HG03175 (cell line): Measurements from ENCODE around the gene INPP5F.
A peak's percentile ranks its signal among the peaks of the same experiment; 100 is the strongest.
"Not testable (repeated sequence)": the region's sequence is repeated elsewhere in the genome, so short reads cannot be mapped to it uniquely, and the experiment has no call there.

Source experiments
- ATAC-seq: cut with Tn5 transposase; IDR thresholded peaks from one replicate; pipeline ENCODE4 v1.9.1; 2021; ENCODE audit warnings: mild to moderate bottlenecking, moderate library complexity; ENCODE audit not compliant: unreplicated experiment

The INPP5F gene

GRCh38 chr10:119775529-119775928, 49.7 kb downstream of the INPP5F start:
- ATAC-seq = no peak

DNA sequence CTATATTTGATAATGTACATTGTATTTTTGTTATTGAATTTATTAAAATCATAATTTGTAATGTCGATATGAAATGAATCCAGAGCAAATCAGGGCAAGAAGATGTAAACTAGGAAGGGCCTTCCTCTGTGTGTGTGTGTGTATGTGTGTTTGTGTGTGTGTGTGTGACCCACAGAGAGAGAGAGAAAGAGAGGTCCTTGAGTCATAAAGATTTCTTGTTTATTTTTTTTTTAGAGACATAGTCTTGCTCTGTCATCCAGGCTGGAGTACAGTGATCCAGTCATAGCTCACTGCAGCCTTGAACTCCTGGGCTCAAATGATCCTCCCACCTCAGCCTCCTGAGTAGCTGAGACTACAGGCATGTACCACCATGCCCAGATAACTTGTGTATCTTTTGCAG, 50.7 kb downstream of the INPP5F start:
- no peak for ATAC-seq

DNA sequence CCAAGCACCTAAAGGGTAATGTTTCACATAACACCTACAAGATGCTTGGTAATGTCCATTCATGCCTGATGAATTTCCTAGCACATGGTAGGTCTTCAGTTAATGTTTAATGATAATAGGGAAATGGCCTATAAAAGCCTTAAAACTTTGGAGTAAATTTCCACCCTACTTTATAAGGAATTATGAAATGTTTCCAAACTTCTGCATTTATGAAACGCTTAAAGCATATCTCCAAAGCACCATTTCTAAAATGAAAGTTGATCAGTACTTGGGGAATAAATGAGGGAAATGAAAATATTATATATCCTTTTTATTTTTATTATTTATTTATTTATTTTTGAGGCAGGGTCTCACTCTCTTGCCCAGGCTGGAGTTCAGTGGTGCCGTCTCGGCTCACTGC, 51.8 kb downstream of the INPP5F start:
- no peak for ATAC-seq

DNA sequence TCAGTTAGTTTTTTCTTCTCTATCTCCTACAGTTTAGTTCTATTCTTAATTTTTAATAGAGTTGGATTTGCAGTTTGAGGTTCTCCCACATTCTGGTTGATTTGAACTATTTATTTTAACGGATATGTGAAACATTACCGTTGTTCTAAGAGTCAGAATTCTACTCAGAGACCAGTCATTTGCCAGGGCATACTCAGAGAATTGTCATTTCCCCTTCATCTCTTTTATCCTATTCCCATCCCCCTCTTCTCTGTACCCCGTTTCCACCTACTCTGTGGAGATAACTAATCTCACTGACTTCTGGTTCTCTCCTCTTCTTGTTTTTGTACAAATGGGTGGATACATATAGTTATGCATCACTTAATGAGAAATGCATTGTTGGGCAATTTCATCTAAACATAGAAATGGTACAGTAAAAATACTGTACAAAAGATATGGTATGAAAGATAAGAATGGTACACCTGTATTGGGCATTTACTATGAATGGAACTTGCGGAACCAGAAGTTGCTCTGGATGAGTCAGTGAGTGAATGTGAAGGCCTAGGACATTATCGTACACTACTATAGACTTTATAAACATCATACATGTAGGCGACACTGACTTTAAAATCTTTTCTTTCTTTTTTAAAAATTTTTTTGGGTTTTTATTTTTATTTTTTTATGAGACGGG, 53.1 kb downstream of the INPP5F start:
- ATAC-seq = no peak

- no peak for ATAC-seq
These were observed 55.1 kb downstream of the INPP5F start for GRCh38 chr10:119780879-119781480.

GRCh38 chr10:119781498-119781897, 55.6 kb downstream of the INPP5F start:
- no peak for ATAC-seq

- ATAC-seq = no peak
These were observed 57.3 kb downstream of the INPP5F start for GRCh38 chr10:119782981-119783664.

- ATAC-seq = no peak
These were observed 57.8 kb downstream of the INPP5F start for GRCh38 chr10:119783665-119784027.

- ATAC-seq = peak; percentile 67
These were observed 58.7 kb downstream of the INPP5F start for GRCh38 chr10:119784340-119785067.

DNA sequence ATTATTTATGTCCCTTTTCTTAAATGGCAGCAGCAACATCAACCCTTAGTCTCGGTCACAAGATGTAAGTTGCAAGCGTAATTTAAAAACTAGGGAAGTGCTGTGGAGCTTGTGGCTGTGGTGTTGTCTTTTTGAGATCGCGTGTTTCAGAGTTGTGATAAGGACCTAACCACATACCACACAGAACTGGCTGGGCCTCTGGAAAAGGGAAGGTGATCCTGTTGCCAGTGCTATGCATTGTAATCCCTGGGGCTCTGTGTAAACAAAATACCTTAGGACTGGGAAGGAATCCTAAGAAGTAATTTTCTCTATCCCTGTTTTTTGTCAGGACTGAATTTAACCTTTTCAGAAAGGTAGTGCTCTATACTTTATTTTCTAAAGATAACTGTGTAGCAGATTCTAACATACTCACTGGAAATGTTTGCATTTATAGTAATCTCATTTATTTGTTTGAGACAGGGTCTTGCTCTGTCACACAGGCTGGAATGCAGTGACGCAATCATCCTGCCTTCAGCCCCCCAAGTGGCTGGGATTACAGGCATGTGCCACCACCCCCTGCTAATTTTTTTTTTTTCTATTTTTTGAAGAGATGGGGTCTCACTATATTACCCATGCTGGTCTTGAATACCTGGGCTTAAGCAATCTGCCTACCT, 60.4 kb downstream of the INPP5F start:
- ATAC-seq = no peak

DNA sequence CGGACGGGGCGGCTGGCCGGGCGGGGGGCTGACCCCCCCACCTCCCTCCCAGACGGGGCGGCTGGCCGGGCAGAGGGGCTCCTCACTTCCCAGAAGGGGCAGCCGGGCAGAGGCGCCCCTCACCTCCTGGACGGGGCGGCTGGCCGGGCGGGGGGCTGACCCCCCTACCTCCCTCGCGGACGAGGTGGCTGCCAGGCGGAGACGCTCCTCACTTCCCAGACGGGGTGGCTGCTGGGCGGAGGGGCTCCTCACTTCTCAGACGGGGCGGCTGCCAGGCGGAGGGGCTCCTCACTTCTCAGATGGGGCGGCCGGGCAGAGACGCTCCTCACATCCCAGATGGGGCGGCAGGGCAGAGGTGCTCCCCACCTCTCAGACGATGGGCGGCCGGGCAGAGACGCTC, 69.3 kb downstream of the INPP5F start:
- not testable (repeated sequence) for ATAC-seq

GRCh38 chr10:119796039-119796438, 70.2 kb downstream of the INPP5F start:
- ATAC-seq = no peak

DNA sequence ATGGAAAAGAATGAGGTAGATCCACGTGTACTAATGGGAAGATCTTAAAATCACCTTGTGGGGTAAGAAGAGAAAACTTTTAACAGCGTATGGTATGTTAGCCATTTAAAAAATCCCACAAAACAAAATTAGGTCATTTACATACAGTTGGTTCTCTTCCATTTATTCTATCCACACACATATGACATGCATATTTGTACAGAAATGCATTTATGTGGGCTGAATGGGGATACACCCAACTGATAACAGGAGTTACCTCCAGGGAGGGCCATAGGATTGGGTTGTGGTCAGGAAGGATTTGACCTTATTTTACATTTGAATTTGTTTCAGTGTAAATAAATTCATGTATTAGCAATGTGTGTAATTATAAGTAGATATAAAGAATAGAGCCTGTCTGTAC, 75.3 kb downstream of the INPP5F start:
- ATAC-seq = no peak

DNA sequence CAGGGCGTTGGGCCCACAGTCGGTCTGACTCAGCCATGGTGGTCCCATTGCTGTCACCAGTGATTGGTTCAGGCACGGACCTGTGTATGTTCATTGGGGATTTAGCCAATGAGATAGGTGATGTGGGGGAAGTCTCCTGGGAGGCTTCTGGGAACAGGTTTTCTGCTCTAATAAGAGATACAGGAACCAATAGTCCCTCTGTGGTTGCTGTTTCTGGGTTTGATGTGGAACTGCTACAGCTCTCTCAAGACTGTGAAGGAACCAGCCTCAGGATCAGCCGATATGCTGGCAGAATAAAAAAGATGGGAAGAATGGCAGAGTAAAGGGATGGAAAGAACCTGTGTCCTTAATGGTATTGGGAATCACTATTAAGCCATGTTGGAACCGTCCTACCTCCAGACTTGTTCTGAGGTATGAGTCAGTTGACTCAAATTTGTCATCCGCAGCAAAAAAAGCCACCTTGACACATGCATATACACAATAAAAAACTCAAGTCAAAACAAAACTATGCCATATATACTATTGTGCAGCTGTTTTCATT, 76.2 kb downstream of the INPP5F start:
- no peak for ATAC-seq

DNA sequence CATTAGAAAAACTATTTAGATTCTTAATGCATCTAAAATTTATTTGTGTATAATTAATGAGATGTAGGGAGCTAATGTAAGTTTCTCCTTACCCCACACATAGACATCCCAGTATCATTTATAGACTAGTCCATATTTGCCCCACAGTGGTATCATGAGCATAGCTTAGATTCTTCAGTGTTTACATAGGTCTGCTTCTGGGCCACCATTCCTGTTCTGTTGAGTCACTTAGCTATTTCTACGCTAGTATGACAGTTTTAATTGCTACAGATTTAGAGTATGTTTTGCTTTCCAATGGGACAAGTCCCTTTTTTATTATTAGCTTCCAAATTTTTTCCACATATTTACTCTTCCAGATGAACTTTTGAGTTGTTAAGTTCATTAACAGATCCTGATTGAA, 77.4 kb downstream of the INPP5F start:
- no peak for ATAC-seq

GRCh38 chr10:119805702-119806230, 79.9 kb downstream of the INPP5F start:
- no peak for ATAC-seq

- no peak for ATAC-seq
These were observed 80.7 kb downstream of the INPP5F start for GRCh38 chr10:119806334-119807130.

DNA sequence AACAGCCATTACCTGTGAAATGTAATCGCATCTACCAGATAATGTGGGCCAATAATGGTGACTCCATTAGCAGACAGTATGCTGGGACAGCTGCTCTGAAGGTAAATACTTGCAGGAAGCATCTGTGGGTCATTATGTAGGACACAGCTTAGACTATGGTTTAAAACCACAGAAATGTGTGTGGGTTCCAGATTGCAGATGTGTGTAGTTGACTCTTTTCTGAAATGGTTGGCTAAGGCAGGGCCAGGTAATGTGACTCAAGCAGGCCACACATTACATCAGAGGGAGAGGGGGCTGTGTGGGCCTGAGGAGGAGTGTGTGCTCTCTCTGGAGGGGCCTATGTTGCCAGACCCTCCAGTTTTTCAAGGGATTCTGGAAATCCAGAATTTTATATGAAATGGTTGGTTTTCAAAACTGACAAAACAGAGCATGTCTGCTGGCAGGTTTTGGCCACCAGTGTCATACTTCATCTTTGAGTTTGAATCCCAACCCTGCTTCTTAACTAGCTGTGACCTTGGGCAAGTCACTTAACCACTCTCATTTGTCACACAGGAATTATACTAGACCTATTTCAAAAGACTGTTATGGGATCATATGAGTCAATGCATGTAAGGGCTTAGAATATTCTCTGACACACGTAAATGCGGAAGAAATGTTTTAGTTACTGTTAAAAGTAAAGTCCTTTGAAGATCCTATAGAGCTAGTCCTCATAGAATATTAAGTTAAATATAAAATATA, 82.3 kb downstream of the INPP5F start:
- ATAC-seq = peak; percentile 51

DNA sequence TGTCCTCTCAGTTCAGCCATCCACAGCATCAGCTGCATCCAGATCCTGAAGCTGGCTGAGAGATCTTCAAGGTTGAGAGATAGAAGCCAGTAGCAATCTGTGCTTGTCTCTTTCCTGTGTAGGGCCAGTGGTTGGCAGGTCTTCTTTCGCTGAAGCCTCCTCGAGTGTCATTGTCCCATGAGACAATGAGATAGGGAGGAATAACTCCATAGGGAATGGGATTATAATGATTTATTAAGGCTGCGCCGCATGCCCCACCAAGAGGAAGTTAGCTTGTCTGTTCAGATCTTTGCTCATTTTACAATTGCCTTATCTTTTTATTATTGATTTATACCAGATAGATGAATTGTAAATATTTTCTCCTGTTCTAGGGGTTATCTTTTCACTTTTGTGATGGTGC, 85.3 kb downstream of the INPP5F start:
- ATAC-seq = no peak
